Stomach (tissue), 9 donors: ENCODE results near the gene KIRREL3. TPM values are rescaled to one million over a fixed set of nuclear protein-coding genes. Genes with fewer than 3 reads are reported as not detected.

Source experiments
- DNase-seq, 2 donors: peaks; one replicate each; pipeline versions ENCODE4 v3.0.0 to v3.0.0-alpha.2; 2013 to 2019
- H3K27ac ChIP-seq, 5 donors: fragments of 200-600 bp in 4 of 5; sonication (generic) in 4 of 5; one replicate each; pipeline ENCODE4 v1.5.1; 2013 to 2019; ENCODE audit warnings: mild to moderate bottlenecking in 1 of 5, moderate library complexity in 1 of 5
- H3K27me3 ChIP-seq, 3 donors: fragments of 200-600 bp; sonication (generic); one replicate each; pipeline ENCODE4 v1.5.1; 2017 to 2019; ENCODE audit warnings: mixed run types in 1 of 3
- H3K36me3 ChIP-seq, 4 donors: fragments of 200-600 bp; sonication (generic); 1 replicate in 3 of 4; 2 replicates in 1 of 4; pipeline ENCODE4 v1.5.1; 2016 to 2019
- H3K4me1 ChIP-seq, 4 donors: fragments of 200-600 bp; sonication (generic); one replicate each; pipeline ENCODE4 v1.5.1; 2016 to 2019
- H3K4me3 ChIP-seq, 4 donors: fragments of 200-600 bp; sonication (generic) in 3 of 4; one replicate each; pipeline ENCODE4 v1.5.1; 2016 to 2019; ENCODE audit warnings: mild to moderate bottlenecking in 1 of 4
- H3K9me3 ChIP-seq, 4 donors: fragments of 200-600 bp; sonication (generic); one replicate each; pipeline ENCODE4 v1.5.1; 2016 to 2019
- EP300 ChIP-seq: sonication (generic); formaldehyde crosslinking; IDR thresholded peaks from one replicate; pipeline ENCODE4 v1.6.1; 2017; ENCODE audit warnings: antibody characterized with exemption
- POLR2A ChIP-seq, 4 donors: fragments of 450-650 bp; IDR thresholded peaks; one replicate each; pipeline ENCODE4 v1.6.1; 2016; ENCODE audit warnings: antibody characterized with exemption in 4 of 4, control low read depth in 2 of 4, mild to moderate bottlenecking in 1 of 4, moderate library complexity in 1 of 4
- POLR2AphosphoS5 ChIP-seq, 3 donors: sonication (generic); formaldehyde crosslinking; IDR thresholded peaks; one replicate each; pipeline ENCODE4 v1.6.1; 2016; ENCODE audit warnings: antibody characterized with exemption in 3 of 3
- WGBS, 5 donors: extraction: QIAGEN DNeasy Blood & Tissue Kit in 3 of 5; methylation state at CpG; one replicate each; pipeline versions ENCODE4 v1.1.5 to v1.1.7; 2013 to 2018; 5-methylcytosine and 5-hydroxymethylcytosine counted together
- intact Hi-C: fragments of 100-400 bp; cut with DNase I; formaldehyde crosslinking; loops from one replicate; pipeline ENCODE4 v1.15.1; 2023; ENCODE audit warnings: low total_unique reads
- polyA plus RNA-seq, 3 donors: library from polyadenylated mRNA; stranded (reverse); fragments of 200-250 nt; gene quantifications; one replicate each; pipeline ENCODE4 v1.2.3, GENCODE V29; 2013
- total RNA-seq, 5 donors: library from RNA; depleted of rRNA; stranded (reverse); fragments of >200 nt; gene quantifications; one replicate each; pipeline versions ENCODE4 v1.1.0 to v1.2.3, GENCODE V29; 2014 to 2016
- TF ChIP-seq, protein P1 (sequence below), 7 experiments: fragments of 450-650 bp in 4 of 7; fragments of 200-600 bp in 3 of 7; sonication (generic) in 3 of 7; IDR thresholded peaks; one replicate each; pipeline ENCODE4 v1.5.1; 2016 to 2019; ENCODE audit warnings: antibody characterized with exemption in 7 of 7, control low read depth in 2 of 7, mild to moderate bottlenecking in 1 of 7
- donor health status: healthy with polysubstance abuse.
- donor health status: Bipolar disorder and iron deficiency.
- donor health status: healthy.

The KIRREL3 gene
- total and polyA plus RNA-seq, 8 donors, result 0.10 to 1.7 (median 0.38) TPM; not detected in 4

DNA sequence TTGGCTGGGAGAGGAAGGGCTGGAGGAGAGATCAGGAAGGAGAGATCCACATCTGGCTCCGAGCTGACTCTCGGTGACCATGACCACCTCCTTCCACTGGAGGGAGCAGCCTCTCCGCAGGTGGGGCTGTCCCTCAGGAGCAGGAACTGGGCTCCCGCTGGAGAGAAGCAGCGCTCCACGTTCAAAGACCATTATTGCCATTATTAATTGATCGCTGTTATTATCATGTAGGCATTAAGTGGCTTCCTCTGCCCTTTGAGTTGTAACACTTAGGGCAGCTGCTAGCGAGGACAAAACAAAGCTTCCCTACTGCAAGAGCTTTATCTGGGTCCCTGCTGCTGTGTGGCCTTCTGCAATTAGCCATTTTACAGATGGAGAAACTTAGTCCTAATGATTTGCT is 393.2 kb downstream of the KIRREL3 start:
- 8 to 12% (median 9%) methylated on average over 7 to 8 of the region's 8 CpGs for WGBS, 5 donors
- intact Hi-C loops, result loop anchor here (10.0 kb wide), 1 partner anchor 387 kb away; no protein-coding TSS in a partner anchor

DNA sequence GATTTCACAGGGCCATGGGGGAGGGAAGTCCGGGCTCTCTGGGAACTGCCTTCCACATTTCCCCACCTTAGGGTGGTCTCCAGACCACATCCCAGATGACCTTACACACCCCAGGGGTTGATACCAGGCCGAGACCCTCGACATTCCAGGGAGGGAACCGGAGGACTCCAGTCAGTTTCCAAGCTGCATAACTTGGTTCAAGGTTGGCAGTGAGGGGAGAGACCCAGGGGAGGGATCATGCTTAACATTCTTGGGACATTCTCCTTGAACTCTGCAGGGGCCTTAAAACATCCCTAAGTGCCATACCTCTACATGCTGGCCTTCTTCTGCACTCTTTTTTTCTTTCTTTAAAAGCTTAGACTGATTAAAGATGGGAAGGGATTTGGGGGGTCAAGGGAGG is 394.1 kb downstream of the KIRREL3 start:
- Histone ChIP-seq H3K9me3 (no peaks in the 10 kb centered on the region), H3K4me3 (no peak overlapping the region), H3K4me1 (peaks cover 0 to 6% (median 0%) of the 10 kb centered on the region in 4 donors), H3K27ac (no peak overlapping the region), H3K36me3 (no peaks in the 10 kb centered on the region), H3K27me3 (peaks cover 0 to 74% (median 19%) of the 10 kb centered on the region in 3 donors)
- TF ChIP-seq POLR2A (IDR thresholded peaks at IDR 0.05), result no peak
- TF ChIP-seq POLR2AphosphoS5 (IDR thresholded peaks at IDR 0.05), result no peak
- TF ChIP-seq, protein P1, sequence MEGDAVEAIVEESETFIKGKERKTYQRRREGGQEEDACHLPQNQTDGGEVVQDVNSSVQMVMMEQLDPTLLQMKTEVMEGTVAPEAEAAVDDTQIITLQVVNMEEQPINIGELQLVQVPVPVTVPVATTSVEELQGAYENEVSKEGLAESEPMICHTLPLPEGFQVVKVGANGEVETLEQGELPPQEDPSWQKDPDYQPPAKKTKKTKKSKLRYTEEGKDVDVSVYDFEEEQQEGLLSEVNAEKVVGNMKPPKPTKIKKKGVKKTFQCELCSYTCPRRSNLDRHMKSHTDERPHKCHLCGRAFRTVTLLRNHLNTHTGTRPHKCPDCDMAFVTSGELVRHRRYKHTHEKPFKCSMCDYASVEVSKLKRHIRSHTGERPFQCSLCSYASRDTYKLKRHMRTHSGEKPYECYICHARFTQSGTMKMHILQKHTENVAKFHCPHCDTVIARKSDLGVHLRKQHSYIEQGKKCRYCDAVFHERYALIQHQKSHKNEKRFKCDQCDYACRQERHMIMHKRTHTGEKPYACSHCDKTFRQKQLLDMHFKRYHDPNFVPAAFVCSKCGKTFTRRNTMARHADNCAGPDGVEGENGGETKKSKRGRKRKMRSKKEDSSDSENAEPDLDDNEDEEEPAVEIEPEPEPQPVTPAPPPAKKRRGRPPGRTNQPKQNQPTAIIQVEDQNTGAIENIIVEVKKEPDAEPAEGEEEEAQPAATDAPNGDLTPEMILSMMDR (IDR thresholded peaks at IDR 0.05), result no peak
- TF ChIP-seq EP300, result no peak
- DNase-seq, result no peak
- intact Hi-C loops, result loop anchor here (10.0 kb wide), 1 partner anchor 388 kb away; no protein-coding TSS in a partner anchor
- 53 to 73% (median 68%) methylated on average over 4 of the region's 4 CpGs for WGBS, 5 donors

More for the DNA sequence above, 393.2 kb downstream of the KIRREL3 start:
- H3K4me1 ChIP-seq, result peaks cover 0 to 6% (median 0%) of the 10 kb centered on the region in 4 donors
- no peaks in the 10 kb centered on the region for H3K36me3 ChIP-seq
- H3K4me3 ChIP-seq, result no peak overlapping the region
- H3K9me3 ChIP-seq, result no peaks in the 10 kb centered on the region
- TF ChIP-seq EP300 (no peak), POLR2A (IDR thresholded peaks at IDR 0.05) (no peak), POLR2AphosphoS5 (IDR thresholded peaks at IDR 0.05) (no peak)
- TF ChIP-seq, protein P1 (IDR thresholded peaks at IDR 0.05), result peak in 5 of 7 experiments; percentile 38 to 72 (median 57)
- H3K27ac ChIP-seq, result no peak overlapping the region
- DNase-seq, result peak; percentile 64 to 80
- H3K27me3 ChIP-seq, result peaks cover 0 to 69% (median 19%) of the 10 kb centered on the region in 3 donors

DNA sequence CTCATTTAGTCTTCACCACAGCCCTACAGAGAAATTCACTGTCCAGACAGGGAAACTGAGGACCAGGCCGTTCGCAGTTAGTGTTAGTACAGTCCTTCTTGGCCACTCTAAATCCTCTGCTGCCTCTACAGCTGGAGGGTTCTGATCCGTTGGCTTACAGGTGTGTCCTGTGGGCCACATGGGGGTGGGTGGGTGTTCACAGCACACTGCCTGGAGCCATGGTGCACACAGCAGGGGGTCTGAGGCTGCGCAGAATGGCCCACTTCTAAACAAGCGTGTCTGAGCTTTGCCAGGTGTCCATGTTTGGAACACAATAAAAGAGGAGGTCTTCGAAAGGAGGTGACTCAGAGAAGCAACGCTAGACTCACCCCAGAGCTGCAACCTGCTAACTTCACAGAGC is 396.1 kb downstream of the KIRREL3 start:
- Histone ChIP-seq H3K36me3 (no peaks in the 10 kb centered on the region), H3K27ac (no peak overlapping the region), H3K4me1 (peaks cover 0 to 6% (median 0%) of the 10 kb centered on the region in 4 donors), H3K9me3 (no peaks in the 10 kb centered on the region), H3K27me3 (peaks cover 0 to 74% (median 19%) of the 10 kb centered on the region in 3 donors), H3K4me3 (no peak overlapping the region)
- DNase-seq, result no peak
- TF ChIP-seq POLR2AphosphoS5 (IDR thresholded peaks at IDR 0.05), result no peak
- TF ChIP-seq POLR2A (IDR thresholded peaks at IDR 0.05), result no peak
- TF ChIP-seq, protein P1 (IDR thresholded peaks at IDR 0.05), result no peak
- TF ChIP-seq EP300, result no peak
- intact Hi-C loops, result loop anchor here (10.0 kb wide), 1 partner anchor 390 kb away; no protein-coding TSS in a partner anchor
- 76 to 92% (median 86%) methylated on average over 7 of the region's 7 CpGs for WGBS, 5 donors

DNA sequence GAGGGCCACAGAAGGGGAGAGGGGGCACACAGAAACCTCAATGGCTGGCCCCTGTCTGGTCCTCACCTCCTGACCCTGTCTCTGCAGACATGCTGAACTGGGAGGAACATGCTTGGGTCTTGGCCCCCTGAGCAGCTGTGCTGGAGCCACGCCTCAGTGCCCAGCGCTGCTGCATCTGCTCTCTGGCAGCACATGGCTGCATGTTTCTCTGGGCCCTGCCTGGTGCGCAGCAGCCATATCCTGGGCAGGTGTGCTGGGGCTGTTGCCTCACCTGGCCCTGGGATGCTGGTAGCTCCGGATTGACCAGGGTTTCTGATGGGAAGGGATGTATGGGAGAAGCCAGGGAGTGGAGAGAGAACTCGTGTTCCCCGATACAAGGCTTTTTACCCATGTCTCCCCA is 397.1 kb downstream of the KIRREL3 start:
- Histone ChIP-seq H3K36me3 (no peaks in the 10 kb centered on the region), H3K27me3 (peaks cover 0 to 68% (median 14%) of the 10 kb centered on the region in 3 donors), H3K27ac (no peak overlapping the region), H3K4me1 (peaks cover 0 to 6% (median 0%) of the 10 kb centered on the region in 4 donors), H3K9me3 (no peaks in the 10 kb centered on the region), H3K4me3 (no peak overlapping the region)
- TF ChIP-seq POLR2A (IDR thresholded peaks at IDR 0.05) (no peak), EP300 (no peak), POLR2AphosphoS5 (IDR thresholded peaks at IDR 0.05) (no peak)
- TF ChIP-seq, protein P1 (IDR thresholded peaks at IDR 0.05), result no peak
- intact Hi-C loops, result loop anchor here (10.0 kb wide), 1 partner anchor 391 kb away; no protein-coding TSS in a partner anchor
- WGBS, 5 donors, result 71 to 94% (median 75%) methylated on average over 6 of the region's 6 CpGs
- no peak for DNase-seq
